Middle frontal gyrus (tissue), 1 donor: Measurements from ENCODE around the gene RABGGTA.
A peak's percentile ranks its signal among the peaks of the same experiment; 100 is the strongest.

Experiments used
- DNase-seq: peaks from one replicate; pipeline ENCODE4 v3.0.0-alpha.2; 2015; ENCODE audit warnings: low spot score; ENCODE audit errors: extremely low spot score

RABGGTA gene

DNA sequence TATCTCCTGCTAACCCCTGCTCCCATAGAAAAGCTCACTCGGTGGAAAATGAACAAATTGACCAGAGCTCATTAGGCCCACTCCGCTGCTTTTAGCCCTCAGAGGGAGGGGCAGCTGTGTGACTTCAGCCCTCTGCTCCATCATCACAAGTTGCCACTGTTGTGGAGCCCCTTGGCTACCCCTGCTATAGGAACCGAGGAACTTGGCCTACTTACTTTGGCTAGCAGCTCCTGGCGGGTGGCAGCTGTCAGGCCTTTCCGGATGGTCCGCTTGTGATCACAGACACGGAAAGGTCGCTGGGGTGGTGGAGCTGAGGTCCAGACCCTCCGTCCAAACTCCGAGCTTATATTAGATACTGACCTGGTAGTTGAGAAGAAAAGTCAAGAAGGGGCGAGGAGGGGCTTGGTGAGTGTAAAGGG lies 35.8 kb upstream of the RABGGTA start:
- DNase-seq, result no peak

DNA sequence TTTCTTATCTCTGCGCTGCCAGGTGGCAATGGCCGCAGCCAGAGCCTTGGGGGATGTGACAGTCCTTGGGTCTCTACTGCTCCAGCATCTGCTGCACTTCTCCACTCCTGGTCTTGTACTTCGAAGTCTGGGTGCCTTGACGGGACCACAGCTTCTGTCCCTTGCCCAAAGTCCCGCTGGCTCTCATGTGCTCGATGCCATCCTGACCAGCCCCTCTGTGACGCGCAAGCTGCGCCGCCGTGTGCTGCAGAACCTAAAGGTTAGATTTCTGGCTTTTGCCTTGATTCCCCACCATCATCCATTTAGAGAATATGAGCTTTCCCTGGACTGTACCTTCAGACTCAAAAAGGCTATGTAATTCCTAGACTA lies 32.6 kb upstream of the RABGGTA start:
- DNase-seq, result no peak

DNA sequence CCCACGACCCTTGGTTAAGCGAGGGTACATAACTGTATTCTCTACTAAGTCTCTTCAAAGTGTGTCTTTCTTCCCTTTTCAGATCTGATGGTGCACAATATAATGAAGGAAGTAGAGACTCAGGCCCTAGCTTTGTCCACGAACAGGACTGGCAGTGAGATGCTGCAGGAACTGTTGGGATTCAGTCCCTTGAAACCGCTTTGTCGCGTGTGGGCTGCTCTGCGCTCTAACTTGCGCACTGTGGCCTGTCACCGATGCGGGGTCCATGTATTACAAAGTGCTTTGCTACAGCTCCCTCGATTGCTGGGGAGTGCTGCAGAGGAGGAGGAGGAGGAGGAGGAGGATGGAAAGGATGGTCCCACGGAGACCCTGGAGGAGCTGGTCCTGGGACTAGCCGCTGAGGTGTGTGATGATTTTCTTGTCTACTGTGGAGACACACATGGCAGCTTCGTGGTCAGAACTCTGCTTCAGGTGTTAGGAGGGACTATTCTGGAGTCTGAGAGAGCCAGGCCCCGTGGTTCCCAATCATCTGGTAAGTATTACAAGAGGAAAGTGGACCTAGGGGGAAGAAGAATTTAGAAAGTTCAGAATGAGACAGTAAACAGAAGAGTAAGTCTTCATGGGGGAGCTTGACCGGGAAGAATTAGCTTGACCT lies 29.1 kb upstream of the RABGGTA start:
- DNase-seq, result no peak

DNA sequence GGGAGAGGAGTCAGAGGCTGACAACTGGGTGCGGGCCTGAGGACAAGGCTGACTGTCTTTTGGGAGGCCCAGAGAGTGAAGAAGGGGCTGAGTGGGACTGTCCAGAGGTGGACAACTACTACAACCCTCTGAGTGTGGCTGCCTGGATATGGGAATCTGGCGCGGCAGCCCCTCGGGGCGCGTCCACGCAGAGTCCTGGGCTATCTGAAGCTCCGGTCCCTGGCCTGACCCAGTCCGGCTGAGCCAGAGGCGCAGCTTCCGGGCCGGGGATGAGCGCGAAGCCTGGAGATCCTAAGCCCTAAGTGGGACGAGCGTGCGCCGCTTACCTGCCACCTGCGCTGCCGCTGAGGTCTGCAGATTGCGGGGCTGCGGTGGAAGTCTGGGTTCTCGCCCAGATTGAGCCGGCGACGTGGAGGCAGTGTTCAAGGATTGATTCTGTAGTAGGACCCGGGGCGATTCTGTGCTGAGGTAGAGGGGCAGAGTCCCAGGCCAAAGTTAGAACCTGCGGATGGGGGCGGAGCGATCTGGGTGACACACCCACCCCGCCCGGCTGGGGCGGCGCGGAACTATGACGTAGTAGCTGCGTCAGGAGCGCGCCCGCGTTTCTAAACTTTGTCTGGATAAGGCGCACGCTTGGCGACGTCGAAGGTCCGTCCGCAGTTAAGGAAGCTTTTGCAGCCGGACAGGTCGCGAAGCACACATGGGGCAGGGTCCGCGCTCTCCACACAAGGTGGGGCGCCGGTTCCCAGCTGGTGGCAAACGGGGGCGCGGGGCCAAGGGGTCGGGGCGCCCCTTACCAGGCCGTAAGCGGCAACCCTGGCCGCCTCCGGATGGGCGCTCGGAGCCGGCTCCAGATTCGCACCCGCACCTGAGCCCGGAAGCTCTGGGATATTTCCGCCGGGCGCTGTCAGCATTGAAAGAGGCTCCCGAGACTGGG lies 28.1 kb upstream of the RABGGTA start, which contains the start of the genes DHRS1 and NOP9:
Gene DHRS1, minus strand, starts transcription at position 526 of the 937 bp plus-strand sequence. CDS start 674 bp downstream, outside the sequence.
Gene NOP9, plus strand, starts transcription at position 596 of the 937 bp plus-strand sequence. Its CDS starts 105 bp downstream, at position 701.
- DNase-seq, result peak; percentile 84

DNA sequence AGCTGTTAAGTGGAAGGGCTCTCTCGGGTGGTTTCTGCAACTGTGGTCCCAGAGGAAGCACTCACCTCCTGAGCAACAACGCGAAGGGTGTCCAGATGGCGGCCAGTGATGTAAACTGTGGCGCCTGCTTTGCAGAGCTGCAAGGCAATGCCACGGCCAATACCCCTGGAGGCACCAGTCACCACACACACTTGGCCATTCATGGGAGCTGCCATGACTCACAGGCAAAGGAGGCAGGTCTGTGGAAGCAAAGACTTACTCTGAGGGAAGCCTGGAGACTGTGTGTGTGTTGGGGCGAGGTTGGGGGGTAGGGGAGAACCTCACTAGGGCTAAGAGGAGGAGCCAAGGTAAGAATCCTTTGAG lies 27.5 kb upstream of the RABGGTA start:
- DNase-seq, result no peak

DNA sequence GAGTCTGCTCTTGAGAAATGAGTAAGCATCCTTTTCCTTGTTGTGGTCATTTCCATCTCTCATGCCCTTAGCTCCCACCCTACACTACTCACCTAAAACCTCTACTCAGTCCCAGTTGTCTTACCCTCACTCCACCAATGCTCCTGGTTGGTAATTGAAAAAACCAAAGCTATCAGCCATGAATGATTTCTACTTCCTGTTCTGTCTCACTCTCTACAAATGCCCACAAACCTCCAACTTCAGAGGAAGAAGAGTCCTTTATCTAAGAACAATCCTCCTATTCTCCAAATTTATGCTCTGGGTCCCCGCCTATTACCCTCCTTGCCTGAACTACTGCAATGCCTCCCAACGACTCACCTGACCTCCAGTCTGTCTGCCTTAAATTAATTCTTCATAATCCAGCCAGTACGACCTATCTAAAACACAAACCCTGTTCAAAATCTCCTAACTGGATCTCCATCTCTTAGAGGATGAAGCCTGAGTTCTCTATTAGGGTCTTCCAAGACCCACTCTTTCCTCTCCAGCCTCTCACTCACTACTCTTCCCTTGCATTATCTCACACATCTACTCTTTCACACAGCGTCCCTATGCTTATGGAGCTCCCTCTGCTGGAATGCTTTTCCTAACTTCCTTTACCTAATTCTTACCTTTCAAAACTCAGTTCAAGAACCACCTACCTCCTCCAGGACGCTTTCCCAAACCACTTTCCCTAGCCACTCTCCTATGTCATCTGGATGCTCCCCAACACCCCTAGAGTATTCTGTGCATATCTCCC lies 26.0 kb upstream of the RABGGTA start:
- no peak for DNase-seq

DNA sequence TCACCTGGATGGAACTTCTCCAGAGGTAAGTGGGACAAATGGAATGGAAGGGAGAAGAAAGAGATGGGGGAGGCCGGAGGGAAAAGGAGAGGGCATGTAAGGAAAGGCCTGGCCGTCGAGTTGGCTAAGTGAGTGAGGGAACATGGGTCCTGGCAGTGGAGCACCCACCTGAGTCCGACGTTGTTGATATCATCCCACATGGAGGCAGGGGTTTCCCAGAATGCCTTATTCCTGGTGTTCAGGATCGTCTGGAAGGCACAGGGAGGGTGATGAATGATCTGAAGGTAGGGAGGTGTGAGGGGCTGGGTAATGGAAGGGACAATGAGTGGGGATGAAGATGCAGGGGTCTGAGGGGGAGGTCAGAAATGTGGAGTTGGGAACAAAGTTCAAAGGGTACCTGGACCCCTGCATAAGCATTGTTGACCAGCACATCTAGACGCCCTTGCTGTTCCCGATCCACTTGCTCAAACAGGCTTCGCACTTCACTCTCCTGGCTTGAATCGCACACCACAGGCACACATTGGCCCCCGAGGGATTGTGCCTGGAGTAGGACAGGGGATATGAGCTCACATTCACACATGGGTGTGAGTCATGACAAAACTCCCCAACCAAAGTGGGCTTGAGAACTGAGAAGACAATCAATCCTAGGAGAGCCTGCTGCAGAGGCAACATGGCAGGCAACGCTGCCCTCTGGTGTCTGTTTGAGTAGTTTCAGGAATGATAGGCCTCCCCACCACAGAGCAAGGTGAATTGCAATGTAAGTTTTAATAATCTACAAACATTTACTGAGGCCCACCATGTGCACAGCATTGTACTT lies 25.2 kb upstream of the RABGGTA start:
- DNase-seq, result peak; percentile 43

DNA sequence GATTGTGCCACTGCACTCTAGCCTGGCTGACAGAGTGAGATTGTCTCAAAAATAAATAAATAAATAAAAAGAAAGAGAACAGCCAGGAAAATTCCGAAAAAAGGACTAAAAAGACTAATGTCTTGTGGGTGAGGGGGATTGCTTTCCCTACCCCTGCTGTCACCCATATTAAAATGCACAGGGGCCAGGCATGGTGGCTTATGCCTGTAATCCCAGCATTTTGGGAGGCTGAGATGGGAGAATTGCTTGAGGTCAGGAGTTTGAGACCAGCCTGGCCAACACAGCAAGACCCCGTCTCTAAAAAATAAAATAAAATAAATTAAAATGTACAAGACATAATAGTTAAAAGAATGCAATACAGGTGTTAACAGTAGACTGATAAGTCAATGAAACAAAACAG lies 22.1 kb upstream of the RABGGTA start:
- no peak for DNase-seq

DNA sequence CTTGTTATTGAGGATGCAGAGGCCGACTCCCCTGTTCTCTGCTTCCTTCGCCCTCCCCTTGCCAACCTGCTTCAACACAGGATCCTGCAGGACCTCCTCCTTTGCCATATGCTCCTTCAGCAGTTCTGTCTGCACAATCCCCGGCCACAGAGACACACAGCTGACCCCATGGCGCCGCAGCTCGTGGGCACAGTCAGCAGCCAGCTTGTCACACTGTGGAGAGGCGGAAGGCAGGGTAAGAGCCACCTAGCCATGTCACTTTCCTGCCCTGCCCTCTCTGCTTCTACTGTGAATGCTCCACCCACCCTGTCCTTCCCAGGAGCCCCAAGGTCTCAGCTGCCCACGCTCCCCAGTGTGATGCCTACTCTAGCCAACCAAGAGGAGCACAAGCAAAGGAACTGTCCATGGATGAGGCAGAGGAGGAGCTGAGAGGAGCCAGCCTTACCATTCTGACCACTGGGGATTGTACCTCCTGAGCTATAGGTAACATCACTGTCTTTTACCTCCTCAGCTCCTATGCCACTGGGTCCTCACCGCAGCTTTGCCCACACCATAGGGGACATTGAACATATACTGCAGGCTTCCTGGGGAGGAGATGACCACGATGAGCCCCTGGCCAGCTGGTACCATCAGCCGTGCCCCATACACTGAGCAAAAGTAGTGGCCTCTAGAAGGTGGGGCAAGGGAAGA lies 20.9 kb upstream of the RABGGTA start:
- no peak for DNase-seq

DNA sequence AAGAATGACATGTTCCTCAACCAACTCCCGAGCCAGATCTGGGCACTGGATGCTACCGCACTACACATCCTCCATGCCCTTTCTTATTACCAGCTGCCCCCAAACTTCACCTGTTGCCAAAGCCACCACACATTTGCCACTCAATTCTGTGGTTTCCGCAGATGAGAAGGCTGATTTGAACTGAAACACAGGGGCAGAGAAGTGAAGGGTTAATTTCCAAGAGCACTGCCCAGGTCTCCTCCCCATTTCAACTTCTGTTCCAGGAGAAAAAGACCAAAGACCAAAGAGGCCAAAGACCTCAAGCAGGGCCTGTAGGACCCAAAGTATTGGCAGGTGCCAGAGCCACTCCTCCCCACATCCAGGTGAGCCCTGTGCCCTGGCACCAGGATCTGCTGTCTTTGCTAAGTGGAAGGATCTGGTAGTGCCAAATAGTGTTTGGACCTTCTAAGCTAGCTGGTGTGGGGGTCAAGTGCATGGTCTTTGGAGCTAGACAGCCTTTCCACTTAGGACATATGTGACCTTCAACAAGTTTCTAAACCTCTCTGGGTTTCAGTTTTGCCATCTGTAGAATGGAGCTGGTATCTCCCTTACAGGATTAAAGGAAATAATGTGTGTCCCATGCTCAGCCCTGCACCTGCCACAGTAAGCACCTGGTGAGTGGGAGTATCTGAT lies 20.2 kb upstream of the RABGGTA start:
- no peak for DNase-seq

DNA sequence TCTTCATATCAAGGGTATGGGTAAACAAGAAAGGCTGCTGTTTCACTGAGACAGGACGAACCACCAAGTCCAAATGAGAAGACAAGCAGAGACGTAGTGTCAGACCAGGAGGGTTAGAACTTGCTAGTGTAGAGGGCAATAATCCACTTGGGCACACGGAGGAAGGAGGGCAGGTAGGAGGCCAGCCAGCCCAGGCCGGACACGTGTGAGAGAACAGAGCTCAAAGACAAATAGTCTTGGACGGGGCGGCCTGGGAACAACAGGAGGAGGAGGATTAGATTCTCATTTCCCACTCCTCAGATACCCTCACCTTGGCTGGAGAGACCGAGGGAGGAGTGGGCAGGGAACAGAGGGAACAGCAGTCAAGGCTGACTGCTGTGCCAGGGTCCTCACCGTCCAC lies 19.3 kb upstream of the RABGGTA start:
- no peak for DNase-seq

DNA sequence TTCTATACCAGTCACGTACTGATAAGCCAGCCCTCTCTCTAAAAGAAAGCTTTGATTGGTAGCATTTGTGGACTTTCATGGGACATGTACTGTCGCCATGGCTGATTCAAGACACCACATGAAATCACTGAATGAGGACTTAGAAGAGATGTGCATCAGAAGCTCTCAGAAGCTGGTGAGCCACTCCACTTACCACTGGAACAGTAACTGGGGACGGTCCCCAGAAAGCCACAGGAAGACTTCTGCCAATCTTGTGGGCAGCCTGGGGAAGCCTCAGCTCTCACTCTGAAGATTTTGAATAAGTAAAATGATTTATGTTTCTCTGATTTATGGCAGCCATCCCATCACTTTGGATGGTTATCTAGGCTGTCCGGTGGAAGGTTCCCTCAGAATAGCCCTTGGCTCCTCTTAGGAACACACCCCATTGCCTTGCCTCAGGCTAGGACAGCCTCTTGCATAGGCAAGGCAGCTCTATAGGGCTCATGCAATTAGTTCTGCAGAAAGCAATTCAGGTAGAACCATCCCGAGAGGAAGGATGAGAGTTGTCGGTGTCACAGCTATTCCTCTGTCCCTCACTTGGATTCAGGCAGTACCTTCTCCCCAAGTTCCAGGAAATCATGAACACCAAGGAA lies 18.4 kb upstream of the RABGGTA start:
- no peak for DNase-seq

DNA sequence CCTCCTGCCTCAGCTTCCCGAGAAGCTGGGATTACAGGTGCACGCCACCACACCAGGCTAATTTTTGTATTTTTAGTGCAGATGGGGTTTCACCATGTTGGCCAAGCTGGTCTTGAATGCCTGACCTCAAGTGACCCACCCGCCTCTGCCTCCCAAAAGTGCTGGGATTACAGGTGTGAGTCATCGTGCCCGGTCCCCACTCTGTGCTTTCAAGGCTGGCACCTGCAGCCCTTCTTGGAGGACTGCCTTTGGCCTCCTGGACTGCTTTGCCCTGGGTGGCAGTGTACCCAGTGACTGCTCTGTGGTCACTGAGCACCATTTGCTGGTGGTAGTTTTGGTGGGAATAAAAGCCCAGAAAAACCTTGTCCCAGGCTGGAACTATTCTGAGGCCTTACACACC lies 15.6 kb upstream of the RABGGTA start:
- DNase-seq, result no peak

DNA sequence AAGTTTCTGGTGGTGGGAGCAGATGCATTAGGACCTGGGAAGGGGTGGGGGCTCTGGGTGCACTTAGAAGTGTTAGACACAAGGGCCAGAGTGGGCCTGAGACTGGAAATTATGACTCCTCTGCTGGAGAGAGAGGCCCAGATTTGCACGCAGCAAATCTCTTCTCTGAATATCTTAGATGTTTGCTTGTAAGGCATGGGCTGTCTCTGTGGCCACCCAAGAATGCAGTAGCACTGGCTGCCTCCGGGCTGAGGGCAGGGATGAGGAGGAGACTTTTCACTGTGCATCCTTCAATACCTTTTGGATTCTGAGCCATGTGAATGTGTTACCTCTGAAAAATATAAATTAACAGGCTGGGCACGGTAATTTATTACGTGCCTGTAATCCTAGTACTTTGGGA lies 14.0 kb upstream of the RABGGTA start:
- no peak for DNase-seq

DNA sequence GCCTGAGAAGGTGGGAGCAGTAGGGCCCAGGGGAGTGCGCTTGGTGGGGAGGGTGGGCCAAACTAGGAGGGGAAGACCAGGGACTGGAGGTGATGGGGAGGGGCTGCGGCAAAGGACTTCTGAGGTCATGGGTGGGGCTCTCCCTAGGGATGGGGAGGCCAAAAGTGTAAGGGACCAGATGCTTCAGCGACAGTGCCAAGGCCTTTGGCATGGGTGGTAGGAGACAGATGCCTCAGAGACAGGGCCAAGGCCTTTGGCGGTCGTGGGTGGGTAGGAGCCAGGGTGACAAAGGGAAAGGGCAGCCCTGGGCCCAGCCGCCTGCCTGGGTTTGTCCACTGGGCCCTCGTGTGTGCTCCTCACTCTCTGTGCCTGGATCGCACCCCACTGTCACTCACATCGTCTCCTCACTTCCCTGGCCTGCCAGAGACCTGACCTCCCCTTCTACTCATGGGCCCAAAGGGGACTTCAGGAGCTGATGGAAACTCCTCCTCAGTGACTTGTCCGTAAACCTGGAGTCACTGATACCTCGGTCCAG lies 13.2 kb upstream of the RABGGTA start:
- no peak for DNase-seq

DNA sequence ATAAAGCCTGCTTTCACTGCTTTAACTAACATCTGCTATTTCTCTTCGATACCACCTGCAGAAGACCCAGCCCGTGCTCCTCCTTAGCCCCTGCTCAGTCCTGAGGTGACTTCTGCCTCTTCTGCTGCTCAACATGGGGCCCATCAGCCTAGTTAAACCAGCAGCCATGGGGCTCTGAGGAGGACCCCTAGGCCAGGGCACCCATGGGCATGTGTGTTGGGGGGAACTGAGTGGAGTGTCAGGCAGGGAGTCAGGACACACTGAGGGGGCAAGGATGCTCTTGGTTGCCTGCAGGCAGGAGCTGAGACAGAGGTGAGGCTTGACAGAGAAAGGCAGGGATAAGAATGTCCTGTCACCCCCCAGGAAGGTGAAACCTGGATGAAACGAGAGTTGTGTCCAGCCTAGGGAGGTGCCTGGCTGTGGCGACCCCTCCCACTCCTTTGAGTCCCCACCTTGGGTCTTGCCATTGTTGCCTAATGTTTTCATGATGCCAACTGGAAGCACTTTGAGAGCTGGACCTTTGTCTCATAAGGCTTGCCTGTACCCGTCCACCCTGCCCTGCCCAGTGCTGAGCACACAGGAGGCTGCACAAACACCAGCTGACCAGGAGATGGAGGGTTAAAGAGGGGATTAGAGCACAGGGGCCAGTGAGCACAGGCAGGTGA lies 12.5 kb upstream of the RABGGTA start:
- no peak for DNase-seq

DNA sequence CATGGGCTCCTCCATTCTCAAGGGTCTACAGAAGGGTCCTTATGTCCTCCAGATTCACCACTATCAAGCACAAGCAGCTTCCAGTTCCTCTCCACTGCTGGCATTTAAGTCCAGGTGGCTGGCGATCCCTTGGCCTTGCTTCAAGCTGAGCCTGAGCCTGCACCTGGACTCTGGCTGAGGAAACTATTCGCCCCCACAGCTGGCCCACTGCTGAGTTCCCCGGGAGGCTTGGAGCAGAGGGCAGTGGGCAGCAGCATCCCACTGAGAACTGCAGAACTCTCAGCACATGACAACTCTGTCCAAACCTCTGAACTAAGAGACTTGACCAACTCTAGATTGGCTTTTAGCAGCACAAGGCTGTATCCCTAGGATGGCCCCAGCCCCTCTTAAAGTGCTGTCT lies 11.3 kb upstream of the RABGGTA start:
- DNase-seq, result no peak

DNA sequence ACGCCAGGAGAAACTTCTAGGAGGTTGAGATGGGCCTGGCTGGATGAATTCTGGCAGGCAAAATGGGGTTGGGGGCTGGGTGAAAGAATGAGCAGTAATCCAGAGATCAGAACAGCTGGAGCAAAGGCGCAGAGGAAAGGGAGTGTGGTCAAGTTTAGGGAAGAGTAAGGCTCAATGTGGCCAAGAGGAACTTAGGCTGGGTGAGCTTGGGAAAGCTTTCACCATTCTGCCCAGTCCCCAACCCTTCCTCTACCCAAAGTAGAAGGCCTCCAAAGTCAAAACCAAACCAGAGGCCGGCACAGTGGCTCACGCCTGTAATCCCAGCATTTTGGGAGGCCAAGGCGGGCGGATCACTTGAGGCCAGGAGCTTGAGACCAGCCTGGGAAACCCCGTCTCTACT lies 10.2 kb upstream of the RABGGTA start:
- no peak for DNase-seq
